HG03196 (cell line): ENCODE measurements around the gene NKD1.

ENCODE experiments used
- ATAC-seq: cut with Tn5 transposase; IDR thresholded peaks from one replicate; pipeline ENCODE4 v1.9.1; 2021; ENCODE audit not compliant: unreplicated experiment

NKD1 gene

DNA sequence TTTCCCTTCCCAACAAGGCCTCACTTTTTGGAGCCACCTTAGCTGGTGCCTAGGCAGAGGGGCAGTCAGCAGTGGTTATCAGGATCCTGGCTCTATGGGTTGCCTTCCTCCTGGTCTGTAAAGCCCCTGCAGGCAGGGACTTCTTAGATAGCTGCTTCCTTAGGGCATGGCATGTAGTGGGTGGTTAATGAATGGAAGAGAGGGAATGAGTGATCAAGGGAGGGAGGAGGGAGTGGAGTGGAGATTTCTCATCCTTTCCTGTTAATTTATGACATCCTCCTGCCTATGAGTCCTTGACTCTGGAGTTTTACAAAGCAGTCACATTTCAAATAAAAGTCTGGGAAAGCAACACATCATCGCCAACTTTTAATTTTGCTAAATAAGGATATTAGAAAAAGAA lies 92.2 kb downstream of the NKD1 start:
- ATAC-seq, result no peak

DNA sequence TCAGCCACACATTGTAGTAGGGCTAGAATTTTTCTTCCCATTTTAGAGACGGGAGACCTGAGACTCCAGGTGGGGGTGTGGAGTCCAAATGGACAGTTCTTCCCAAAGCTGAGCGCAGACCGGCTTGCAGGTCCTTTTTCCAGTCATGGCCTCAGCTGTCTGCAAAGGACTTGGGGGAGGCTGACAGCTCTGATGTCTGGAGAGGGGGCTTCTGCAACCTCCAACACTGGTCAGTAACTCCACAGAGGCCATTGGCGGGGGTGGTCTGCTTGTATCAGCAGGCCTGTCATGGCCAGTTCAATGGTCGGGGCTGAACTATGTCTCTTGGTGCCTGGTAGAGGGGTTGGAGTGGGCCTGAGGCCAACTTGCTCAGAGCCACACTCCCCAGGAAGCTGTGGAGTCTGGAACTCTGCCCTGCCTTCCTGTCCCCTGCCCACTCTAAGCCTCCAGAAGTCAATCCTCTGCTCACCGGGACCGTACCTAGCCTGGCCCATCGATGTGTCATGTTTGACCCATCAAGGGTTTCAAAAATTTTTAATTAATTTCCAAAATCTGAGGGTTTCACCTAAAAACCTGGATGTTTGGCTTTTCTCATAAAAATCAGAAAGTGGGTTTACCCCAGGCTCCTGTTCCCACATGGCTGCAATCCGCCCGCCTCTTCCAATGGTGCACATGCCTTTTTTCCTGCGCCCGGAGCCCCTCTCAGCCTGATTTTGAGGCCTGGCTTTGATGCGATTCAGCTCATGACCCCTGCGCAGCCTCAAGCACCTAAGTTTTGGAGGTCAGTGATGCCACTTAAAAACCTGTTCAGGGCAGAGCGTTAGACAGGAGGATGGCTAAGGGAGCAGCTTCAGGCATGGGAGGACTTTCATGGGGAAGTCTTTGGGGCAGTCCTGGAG lies 93.0 kb downstream of the NKD1 start:
- no peak for ATAC-seq

DNA sequence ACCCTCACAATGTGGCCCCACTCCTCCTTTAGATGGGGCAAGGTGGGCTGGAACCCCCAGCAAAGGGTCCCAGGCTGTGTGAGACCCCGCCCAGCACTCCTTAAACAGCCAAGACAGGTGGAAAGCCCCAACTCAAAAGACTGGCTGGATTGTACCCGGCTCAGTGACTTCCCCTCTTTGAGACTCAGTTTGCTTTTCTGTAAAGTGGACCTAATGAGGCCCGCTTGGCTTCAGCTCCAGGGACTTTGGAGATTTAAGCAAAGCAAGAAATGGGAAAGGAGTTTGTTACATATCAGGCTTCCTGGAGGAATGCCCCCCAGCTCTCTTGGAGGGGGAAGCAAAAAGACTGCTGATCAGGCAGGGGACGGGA lies 93.6 kb downstream of the NKD1 start:
- ATAC-seq, result no peak

DNA sequence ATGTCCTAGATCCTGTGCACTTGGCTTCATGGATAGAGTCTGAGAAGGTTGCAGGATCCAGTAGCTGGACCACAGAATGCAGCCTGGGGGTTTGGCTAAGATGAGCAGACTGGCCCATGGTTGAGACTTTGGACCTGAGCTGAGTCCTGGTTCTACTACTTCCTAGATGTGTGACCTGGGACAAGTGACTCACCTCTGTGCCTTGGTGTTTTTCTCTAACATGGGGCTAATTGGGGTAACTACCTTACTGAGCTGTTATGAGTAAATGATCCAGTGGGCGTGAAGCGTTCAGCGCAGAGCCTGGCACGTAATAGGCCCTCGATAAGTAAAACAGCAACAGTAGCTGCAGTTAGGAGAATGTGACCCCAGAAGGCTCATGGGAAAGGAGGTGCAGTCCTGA lies 94.2 kb downstream of the NKD1 start:
- no peak for ATAC-seq

DNA sequence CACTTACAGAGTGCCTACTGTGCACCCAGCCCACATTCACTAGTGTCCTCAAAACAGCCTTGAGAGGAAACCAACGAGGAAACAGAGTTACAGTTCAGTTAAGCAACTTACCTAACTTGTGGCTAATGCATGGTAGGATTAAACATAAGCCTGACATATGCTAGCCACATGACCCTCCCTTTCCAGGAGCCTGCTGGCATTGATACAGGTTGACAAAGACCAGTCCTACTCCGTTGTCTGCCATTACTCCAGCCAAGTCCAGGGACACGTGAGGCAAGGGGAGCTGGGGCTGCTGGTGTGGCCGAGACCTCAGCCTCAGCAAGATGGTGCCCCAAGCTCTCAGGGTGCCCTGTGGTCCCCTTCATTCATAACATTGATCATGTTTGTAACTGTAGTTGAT lies 95.0 kb downstream of the NKD1 start:
- no peak for ATAC-seq

DNA sequence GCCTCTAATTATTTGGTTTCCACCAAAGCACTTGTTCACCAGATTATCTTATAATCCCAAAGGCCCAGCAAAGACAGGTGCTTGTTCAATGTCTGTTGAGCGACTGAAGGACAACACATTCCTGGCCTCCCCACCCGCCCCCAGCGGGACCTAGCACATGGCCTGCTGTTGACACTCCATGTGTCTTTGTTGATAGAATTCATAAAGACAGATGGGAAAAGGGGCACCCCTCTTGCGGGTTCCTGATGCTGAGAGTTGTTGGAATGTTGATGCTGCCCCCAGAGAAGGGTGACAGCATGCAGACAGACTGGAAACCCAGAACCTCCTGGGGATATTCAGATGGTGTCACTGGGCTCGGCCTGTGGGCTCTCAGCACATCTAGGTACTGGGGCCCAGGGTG lies 96.0 kb downstream of the NKD1 start:
- ATAC-seq, result no peak

DNA sequence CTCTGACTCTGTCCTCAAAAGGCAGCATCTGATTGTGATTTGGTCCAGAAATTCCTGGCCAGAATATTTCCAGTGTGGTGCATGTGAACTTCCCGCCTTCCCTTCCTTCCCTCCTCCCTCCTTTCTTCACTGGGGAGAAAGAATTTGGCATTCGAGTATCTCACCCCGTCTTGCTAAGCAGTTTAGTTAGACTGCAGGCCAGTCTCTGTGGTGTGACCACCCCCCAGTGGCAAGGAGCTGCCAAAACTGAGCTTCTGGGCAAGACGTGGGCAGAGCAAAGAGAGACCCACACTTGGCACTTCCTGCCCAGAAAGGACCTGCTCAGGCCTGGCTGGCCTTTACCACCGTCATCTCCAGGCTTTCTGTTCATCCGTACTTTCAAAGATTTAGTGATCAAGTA lies 96.5 kb downstream of the NKD1 start:
- ATAC-seq, result no peak

DNA sequence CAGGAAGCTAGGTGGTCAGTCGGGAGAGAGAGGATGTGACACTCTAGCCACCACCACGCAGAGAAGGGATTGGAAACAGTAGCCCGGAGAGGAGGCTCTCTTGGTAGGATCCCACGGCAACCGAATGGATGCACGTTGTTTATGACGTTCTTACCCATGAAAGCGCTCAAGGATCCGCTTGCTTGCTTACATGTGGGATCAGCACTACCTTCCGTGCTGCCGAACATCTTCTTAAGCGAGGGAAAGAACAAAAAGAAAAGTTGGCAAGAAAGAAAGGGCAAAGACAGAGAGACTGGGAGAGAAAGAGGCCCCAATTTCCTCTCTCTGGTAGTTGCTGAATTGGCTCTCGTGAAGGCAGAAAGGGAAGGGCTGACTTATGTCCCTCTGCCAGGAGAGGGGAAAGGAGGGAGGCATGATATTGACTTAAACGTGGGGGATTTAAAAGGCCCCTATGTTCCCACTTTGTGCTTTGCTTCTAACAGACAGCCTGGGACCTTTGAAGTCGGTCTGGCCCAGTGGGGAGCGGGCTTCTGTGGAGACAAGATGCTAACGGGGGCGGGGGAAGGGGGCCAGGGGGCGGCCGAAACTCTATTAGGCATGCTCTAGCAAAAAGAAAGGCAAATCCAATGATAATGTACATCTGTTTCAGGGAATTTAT lies 97.5 kb downstream of the NKD1 start:
- no peak for ATAC-seq

DNA sequence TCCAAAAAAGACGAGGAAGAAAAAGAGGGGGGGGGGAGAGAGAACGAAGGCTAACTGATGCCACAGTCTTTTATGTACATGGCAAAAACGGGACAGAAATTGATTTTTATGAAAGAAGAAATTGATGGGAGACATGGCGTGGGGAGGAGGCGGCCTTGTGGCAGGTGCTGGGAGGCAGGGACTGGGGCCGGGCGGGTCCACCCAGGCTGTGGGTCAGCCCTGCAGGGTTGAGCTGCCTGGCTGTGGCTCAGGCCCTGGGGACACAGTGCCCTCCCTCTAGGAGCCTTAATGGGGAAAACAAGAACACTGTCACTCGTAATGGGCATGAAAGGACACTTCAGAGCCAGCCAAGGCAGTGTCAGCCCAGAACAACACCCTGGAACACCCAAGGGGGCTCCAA lies 98.1 kb downstream of the NKD1 start:
- ATAC-seq, result no peak

DNA sequence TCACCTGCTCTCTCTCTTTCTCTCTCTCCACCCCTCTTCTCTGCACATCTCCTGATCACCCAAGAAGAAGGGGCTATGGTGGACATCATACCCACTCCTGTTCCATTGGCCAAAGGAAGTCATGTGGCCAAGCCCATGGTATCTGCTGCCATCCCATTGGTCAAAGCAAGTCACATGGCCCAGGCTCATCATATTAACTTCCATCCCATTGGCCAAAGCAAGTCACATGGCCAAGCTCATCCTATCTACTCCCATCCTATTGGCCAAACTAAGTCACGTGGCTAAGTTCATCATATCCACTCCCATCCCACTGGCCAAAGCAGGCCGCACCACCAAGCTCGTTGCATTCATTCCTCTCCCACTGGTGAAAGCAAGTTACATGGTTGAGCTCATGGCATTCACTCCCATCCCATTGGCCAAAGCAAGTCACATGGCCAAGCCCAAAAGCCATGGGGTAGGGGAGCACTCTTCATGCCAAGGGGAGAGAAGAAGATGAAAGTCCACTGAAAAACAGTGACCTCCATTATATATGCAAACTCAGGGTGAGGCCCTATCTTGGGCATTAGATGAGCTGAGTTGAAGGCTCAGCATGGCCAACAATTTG lies 103.7 kb downstream of the NKD1 start:
- no peak for ATAC-seq

DNA sequence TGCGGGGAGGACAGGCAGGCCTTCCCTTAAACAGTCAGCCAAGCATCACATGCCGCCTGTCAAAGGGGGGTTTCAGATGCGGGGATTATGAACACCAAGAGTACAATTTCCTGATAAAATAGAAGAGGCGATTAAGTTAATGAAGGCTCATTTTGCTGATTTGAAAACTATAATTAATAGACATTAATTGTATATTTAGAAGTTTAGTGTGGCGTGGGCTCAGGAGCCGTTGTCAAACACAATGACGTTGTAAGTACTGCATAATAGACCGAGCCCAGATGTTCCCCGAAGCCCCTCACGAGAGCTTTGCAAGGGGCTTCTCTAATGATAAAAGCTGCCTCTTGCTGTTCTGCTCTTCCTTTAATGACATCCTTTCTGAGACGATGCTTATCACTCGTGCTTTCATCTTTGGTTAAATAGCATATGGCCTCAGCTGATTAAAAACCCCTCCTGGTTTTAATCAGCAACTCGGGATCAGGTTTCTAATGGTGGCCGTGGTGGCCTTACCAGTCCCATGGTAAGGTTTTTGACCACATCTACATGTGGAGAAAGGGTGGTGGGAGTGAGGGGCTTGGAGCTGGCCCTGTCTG lies 104.7 kb downstream of the NKD1 start:
- ATAC-seq, result no peak

DNA sequence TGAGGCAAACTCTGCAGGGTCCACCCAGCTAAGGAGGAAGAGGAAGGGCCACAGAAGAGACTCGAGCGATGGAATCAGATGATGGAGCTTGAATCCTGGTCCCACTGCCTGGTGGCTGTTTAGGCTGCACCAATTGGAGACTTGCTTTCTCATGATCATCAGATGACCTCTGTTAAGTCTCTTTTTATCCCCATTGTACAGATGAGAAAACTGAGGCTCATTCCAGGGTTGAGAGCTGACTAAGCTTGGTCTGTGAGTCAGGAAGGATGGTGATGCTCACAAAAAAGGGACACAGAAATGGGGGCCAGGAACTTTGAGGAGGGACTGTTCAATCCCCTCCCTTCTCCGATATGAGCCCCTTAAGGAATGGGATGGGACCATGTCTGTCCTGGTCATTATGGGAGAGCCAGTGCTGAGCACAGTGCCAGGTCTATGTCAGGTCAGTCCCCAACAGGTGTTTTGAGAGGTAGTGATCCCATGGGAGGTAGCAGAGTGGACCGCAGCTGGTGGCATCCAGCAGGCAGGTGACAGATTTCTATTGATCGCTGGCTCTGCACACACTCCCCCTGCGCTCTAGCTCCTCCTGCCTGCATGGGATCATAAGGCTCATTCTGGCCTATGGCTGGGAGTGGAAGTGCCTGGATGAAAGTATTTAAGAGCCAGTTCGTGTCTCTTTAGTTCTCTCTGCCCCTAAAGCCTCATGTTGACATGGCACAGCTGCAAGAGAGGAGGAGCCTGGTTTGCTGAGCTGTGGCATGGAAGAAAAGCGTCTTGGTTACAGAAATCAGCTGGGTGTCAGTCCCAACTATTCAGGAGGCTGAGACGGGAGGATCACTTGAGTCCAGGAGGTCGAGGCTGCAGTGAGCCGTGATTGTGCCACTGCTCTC lies 105.7 kb downstream of the NKD1 start:
- no peak for ATAC-seq

DNA sequence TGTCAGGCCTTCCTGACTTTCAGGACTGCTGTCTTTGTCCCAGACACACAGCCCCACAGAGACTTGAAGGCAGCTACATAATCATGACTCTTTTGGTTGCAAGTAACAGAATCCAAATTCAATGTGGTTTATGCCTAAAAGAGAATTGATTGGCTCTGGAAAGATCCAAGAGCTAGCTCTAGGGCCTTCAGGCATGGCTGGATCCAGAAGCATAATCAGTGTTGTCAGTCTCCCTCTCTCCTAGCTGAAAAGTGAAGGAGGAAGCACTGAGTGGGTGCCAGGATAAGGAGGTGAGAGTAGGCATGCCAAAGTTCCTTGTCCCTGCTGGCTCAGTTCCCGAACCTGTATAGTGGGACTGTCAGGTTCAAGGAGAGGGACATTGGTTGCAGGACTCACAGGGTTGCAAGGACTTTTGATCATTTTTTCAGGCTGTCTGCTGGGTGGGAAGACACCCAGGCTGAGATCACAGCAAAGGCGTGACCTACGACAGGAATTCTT lies 107.4 kb downstream of the NKD1 start:
- ATAC-seq, result no peak

DNA sequence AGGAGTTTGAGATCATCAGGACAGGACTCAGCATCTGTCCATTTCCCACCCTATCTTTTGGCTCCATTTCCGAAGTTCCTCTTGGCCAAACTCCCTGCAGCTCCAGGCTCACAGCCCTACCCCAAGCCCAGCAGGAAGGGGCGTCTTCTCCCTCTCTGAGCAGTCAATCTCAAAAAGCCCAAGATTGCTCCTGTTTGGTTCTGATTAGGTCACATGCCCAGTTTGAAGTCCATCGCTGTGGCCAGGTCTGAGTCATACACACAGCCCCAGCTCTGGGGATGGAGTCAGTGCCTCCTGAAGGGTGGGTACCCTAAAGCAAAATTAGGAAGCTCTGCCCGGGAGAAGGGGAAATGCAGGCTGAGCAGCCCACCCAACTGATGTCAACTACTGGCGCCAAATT lies 109.0 kb downstream of the NKD1 start:
- ATAC-seq, result no peak

DNA sequence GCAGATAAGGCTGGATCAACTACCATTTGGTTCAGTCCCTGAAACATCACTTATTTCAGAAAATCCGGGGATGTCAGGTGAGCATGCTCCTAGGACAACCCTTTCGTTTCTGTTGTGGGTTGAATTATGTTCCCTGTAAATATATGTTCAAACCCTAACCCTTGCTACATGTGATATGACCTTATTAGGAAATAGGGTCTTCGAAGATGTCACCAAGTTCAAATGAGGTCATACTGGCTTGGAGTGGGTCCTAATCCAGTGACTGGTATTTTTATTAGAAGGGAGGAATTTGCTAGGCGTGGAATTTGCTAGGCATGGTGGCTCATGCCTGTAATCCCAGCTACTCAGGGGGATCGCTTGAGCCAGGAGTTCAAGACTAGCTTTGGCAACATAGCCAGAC lies 111.6 kb downstream of the NKD1 start:
- ATAC-seq, result no peak

DNA sequence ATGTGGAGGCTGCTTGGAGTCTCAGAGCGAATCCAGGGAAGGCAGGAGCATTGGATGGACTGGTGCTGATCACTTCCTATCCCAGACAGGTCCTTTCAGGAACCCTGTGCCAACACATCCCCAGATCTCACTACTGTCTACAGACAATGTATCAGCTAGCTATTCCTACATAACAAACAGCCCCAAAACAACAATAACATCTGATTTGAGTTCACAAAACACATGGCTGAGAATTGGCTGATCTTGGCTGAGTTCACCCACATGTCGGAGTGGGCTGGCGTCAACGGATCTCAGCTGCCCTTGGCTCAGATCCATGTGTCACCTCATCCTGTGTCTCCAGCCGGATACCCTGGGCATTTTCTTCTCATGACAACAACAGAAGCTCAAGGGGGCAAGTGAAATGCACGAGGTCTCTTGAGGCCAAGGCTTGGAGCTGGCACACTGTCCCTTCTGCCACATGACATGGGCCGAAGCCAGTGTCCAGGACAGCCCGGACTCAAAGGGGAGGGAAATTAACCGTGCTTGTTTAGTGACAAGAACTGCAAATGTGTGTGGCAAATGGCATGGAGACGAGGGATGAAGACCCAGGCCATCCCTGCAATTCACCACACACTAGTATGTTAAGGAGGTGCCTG lies 114.2 kb downstream of the NKD1 start:
- no peak for ATAC-seq

DNA sequence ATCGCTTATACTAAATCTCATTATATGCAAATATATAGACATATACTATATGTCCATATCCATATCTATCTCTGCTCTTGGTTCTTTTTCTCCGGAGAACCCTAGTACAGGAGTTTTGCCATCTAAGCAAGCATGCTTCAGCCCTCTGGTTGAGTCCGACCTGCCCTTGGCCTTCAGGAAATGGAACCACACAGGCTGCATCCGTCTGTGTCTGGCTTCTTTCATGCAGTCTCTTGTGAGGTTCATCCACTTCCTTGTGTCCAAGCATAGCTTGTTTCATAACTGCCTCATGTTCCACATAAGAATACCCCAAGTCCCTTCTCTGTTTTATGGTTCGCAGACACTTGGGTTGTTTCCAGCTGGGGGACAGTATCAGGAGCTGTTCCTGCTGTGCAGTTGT lies 116.1 kb downstream of the NKD1 start:
- no peak for ATAC-seq

DNA sequence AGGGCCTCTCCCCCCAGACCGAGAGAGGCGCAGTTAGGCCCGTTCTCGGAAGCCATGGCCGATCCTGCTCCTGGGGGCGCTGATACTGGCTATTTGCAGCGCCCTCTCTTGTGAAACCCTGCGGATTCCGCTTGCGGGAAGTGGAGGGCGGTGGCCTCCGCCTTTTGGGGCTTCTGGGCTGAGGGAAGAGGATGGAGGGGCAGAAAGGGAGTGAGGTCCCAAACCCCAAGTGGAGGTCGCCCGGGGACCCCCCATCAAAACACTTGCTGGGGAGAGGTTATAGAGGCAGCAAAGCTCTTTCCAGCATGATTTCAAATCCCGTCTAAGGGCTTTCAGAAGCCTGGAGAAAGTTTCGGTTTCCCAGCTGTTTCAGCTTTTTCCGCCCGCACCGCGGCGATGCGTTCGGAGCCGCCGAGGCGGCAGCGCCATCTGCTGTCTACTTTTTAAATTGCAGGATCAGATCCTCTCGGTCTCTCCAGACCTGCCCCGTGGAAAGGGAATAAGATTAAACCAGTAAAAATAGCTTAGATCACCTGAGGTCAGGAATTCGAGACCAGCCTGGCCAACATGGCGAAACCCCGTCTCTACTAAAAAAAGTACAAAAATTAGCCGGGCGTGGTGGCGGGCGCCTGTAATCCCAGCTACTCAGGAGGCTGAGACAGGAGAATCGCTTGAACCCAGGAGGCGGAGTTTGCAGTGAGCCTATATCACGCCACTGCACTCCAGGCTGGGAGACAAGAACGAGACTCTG lies 117.1 kb downstream of the NKD1 start:
- no peak for ATAC-seq

DNA sequence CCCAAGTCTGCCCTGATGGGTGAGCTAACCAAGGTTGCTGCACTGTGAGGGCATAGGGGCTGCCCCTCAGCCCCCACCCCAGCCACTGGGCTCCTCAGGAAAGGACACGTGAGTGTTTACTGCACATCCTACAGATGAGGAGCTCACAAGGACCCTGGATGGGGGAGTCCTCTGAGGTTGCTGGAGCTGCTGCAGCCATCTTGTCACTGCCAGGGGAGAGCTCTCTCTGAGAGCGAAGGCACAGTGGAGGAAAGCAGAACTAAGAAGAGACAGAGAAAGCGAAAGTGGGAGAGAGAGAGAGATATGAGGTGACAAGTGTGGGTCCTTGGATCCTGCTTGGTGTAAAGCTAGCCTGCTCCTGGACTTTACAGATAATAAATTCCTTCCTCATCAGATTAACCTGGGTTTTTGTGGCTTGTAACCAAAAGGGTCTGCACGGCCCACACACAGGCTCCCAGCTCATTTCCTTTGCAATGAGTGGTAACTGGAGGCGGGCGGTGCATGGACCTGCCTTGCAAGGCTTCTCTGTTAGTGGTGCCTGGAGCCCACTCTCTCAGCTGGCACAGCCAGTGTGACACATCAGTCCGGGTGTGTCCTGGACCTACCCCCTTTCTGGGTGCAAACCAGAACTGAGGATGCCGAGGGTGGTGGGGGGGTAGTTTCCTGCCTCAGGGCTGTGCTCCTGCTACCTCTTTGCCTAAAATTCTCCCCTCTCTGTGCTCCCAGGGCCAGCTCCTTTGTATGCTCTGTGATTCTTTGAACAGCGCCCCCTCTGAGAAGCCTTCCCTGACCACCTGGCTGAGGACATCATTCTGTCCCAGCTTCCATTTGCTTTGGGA lies 118.7 kb downstream of the NKD1 start:
- ATAC-seq, result peak; percentile 74
